Dedifferentiated amniotic fluid mesenchymal stem cell (primary cell): ENCODE measurements around the gene BAG3.
A peak's percentile ranks its signal among the peaks of the same experiment; 100 is the strongest.

ENCODE experiments used
- DNase-seq: peaks from one replicate; pipeline ENCODE4 v3.0.0-alpha.2; 2016; ENCODE audit errors: extremely low spot score

Gene BAG3

GRCh38 chr10:119667562-119668328, 16.6 kb downstream of the BAG3 start:
- peak; percentile 97 for DNase-seq

- DNase-seq, result no peak
Observed at GRCh38 chr10:119668461-119668860, 17.3 kb downstream of the BAG3 start.

GRCh38 chr10:119669331-119669730, 18.2 kb downstream of the BAG3 start:
- DNase-seq, result no peak

- no peak for DNase-seq
Observed at GRCh38 chr10:119669975-119670640, 18.9 kb downstream of the BAG3 start.

GRCh38 chr10:119670717-119671116, 19.5 kb downstream of the BAG3 start:
- DNase-seq, result no peak

- DNase-seq, result no peak
Observed at GRCh38 chr10:119671381-119671780, 20.2 kb downstream of the BAG3 start.

GRCh38 chr10:119672291-119672690, 21.1 kb downstream of the BAG3 start:
- no peak for DNase-seq

- no peak for DNase-seq
Observed at GRCh38 chr10:119673271-119673670, 22.1 kb downstream of the BAG3 start.

GRCh38 chr10:119675483-119676170, 24.4 kb downstream of the BAG3 start:
- DNase-seq, result no peak

- DNase-seq, result no peak
Observed at GRCh38 chr10:119677126-119677525, 25.9 kb downstream of the BAG3 start.

GRCh38 chr10:119677904-119678755, 26.9 kb downstream of the BAG3 start:
- no peak for DNase-seq

- DNase-seq, result no peak
Observed at GRCh38 chr10:119679480-119679829, 28.3 kb downstream of the BAG3 start.

- DNase-seq, result no peak
Observed at GRCh38 chr10:119680050-119680449, 28.9 kb downstream of the BAG3 start.

- DNase-seq, result no peak
Observed at GRCh38 chr10:119680650-119681081, 29.5 kb downstream of the BAG3 start.

GRCh38 chr10:119686465-119687191, 35.4 kb downstream of the BAG3 start:
- peak; percentile 77 for DNase-seq

GRCh38 chr10:119687192-119688032, 36.2 kb downstream of the BAG3 start:
- no peak for DNase-seq

GRCh38 chr10:119688033-119688508, 36.9 kb downstream of the BAG3 start:
- DNase-seq, result no peak

GRCh38 chr10:119689016-119689580, 37.9 kb downstream of the BAG3 start:
- no peak for DNase-seq

- DNase-seq, result no peak
Observed at GRCh38 chr10:119691726-119692125, 40.5 kb downstream of the BAG3 start.
